Measurements from ENCODE around the gene CORO6.

The CORO6 gene

GRCh38 chr17:29576214-29577000 is 46.3 kb downstream of the CORO6 start:
- no peak for FAIRE-seq

- no peak for FAIRE-seq
Measured at GRCh38 chr17:29575511-29576213, 47.0 kb downstream of the CORO6 start.

GRCh38 chr17:29574732-29575510 is 47.8 kb downstream of the CORO6 start:
- no peak for FAIRE-seq

- FAIRE-seq, result no peak
Measured at GRCh38 chr17:29573871-29574731, 48.6 kb downstream of the CORO6 start.

- FAIRE-seq, result no peak
Measured at GRCh38 chr17:29573558-29573869, 49.2 kb downstream of the CORO6 start.

- FAIRE-seq, result no peak
Measured at GRCh38 chr17:29572691-29573557, 49.8 kb downstream of the CORO6 start.

GRCh38 chr17:29571883-29572681 is 50.6 kb downstream of the CORO6 start:
- FAIRE-seq, result no peak

GRCh38 chr17:29571486-29571882 is 51.2 kb downstream of the CORO6 start:
- no peak for FAIRE-seq

GRCh38 chr17:29570521-29570920 is 52.2 kb downstream of the CORO6 start:
- FAIRE-seq, result no peak

- no peak for FAIRE-seq
Measured at GRCh38 chr17:29569245-29569950, 53.3 kb downstream of the CORO6 start.

GRCh38 chr17:29568331-29569244 is 54.1 kb downstream of the CORO6 start, which contains the start of gene TP53I13:
TP53I13 (plus strand) TSS chr17:29568701; CDS start chr17:29568759, 58 bp downstream.
- no peak for FAIRE-seq

- no peak for FAIRE-seq
Measured at GRCh38 chr17:29567554-29568330, 55.0 kb downstream of the CORO6 start.

- FAIRE-seq, result no peak
Measured at GRCh38 chr17:29567304-29567553, 55.5 kb downstream of the CORO6 start.

- no peak for FAIRE-seq
Measured at GRCh38 chr17:29566473-29567303, 56.0 kb downstream of the CORO6 start, which contains the start of gene ABHD15. ABHD15 (minus strand) TSS chr17:29567037; CDS start chr17:29566966, 71 bp downstream.

- FAIRE-seq, result no peak
Measured at GRCh38 chr17:29565643-29566472, 56.9 kb downstream of the CORO6 start.
